ENCODE measurements around the gene JSRP1. TPM values are rescaled to one million over a fixed set of nuclear protein-coding genes. Genes with fewer than 3 reads are reported as not detected.

The JSRP1 gene
- polyA plus RNA-seq, 1 of the 3 experiments (the other 2 are of a cell fraction), result 0.76 TPM

GRCh38 chr19:2243274-2244124 is 12.7 kb downstream of the JSRP1 start (continued):
- TF ChIP-seq, protein P1, sequence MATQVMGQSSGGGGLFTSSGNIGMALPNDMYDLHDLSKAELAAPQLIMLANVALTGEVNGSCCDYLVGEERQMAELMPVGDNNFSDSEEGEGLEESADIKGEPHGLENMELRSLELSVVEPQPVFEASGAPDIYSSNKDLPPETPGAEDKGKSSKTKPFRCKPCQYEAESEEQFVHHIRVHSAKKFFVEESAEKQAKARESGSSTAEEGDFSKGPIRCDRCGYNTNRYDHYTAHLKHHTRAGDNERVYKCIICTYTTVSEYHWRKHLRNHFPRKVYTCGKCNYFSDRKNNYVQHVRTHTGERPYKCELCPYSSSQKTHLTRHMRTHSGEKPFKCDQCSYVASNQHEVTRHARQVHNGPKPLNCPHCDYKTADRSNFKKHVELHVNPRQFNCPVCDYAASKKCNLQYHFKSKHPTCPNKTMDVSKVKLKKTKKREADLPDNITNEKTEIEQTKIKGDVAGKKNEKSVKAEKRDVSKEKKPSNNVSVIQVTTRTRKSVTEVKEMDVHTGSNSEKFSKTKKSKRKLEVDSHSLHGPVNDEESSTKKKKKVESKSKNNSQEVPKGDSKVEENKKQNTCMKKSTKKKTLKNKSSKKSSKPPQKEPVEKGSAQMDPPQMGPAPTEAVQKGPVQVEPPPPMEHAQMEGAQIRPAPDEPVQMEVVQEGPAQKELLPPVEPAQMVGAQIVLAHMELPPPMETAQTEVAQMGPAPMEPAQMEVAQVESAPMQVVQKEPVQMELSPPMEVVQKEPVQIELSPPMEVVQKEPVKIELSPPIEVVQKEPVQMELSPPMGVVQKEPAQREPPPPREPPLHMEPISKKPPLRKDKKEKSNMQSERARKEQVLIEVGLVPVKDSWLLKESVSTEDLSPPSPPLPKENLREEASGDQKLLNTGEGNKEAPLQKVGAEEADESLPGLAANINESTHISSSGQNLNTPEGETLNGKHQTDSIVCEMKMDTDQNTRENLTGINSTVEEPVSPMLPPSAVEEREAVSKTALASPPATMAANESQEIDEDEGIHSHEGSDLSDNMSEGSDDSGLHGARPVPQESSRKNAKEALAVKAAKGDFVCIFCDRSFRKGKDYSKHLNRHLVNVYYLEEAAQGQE (IDR thresholded peaks at IDR 0.05; ENCODE audit: low read depth, low read length), result no peak
- TF ChIP-seq JUND (IDR thresholded peaks at IDR 0.05) (no peak), POLR2AphosphoS5 (IDR thresholded peaks at IDR 0.05; ENCODE audit: low read depth, low read length) (0 out of 2 replicates have a peak, but pooled peaks have one; percentile 10), RCOR1 (IDR thresholded peaks at IDR 0.05; ENCODE audit: low read length) (peak; percentile 84), CHD2 (IDR thresholded peaks at IDR 0.05; ENCODE audit: low read length, partially characterized antibody) (peak; percentile 22), RAD21 (IDR thresholded peaks at IDR 0.05; ENCODE audit: low read length) (peak; percentile 64), TEAD4 (IDR thresholded peaks at IDR 0.05; ENCODE audit: borderline replicate concordance, insufficient read depth) (no peak), SMC3 (IDR thresholded peaks at IDR 0.05; ENCODE audit: low read depth, low read length) (peak; percentile 8; the same call in 1 of the 2 replicates)

DNA sequence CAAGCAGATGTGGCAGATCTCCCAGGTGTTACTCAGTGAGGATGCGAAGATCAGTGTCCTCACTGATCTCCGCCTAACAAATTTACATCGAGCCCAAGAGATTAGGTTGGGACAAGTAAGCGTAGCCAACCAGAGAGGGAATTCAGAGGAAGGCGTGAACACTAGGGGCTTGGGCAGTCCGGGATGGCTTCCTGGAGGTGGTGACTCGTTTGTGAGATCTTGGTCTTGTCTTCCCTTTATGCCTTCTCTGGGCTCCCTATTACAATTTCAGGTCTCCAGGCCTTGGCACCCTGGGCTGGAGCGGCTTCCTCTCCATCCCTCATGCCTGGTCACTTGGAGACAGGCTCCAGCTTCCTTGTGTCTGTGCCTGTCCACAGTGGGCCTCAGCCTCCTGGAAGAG is 13.4 kb downstream of the JSRP1 start:
- H3K79me2 ChIP-seq (ENCODE audit: insufficient read depth), result peaks cover 82% of the 10 kb centered on the region
- WGBS (ENCODE audit: low lambda C conversion rate), result 85% methylated on average over 8 of the region's 8 CpGs
- no peaks in the 10 kb centered on the region for H3K9me2 ChIP-seq
- TF ChIP-seq MEF2A (IDR thresholded peaks at IDR 0.05; ENCODE audit: borderline replicate concordance, low read depth) (no peak), TAF1 (IDR thresholded peaks at IDR 0.05; ENCODE audit: borderline replicate concordance, low read depth, low read length) (no peak), EZH2phosphoT487 (IDR thresholded peaks at IDR 0.05; ENCODE audit: borderline replicate concordance, low read depth) (no peak), NFIC (IDR thresholded peaks at IDR 0.05; ENCODE audit: borderline replicate concordance) (no peak), CHD2 (IDR thresholded peaks at IDR 0.05; ENCODE audit: low read length, partially characterized antibody) (no peak), RFX5 (IDR thresholded peaks at IDR 0.05; ENCODE audit: low read length) (no peak), TEAD4 (IDR thresholded peaks at IDR 0.05; ENCODE audit: borderline replicate concordance, insufficient read depth) (no peak), RAD21 (IDR thresholded peaks at IDR 0.05; ENCODE audit: low read length) (no peak)
- TF ChIP-seq, protein P1 (IDR thresholded peaks at IDR 0.05; ENCODE audit: low read depth, low read length), result no peak
- TF ChIP-seq, protein P2, sequence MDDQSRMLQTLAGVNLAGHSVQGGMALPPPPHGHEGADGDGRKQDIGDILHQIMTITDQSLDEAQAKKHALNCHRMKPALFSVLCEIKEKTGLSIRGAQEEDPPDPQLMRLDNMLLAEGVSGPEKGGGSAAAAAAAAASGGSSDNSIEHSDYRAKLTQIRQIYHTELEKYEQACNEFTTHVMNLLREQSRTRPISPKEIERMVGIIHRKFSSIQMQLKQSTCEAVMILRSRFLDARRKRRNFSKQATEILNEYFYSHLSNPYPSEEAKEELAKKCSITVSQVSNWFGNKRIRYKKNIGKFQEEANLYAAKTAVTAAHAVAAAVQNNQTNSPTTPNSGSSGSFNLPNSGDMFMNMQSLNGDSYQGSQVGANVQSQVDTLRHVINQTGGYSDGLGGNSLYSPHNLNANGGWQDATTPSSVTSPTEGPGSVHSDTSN (IDR thresholded peaks at IDR 0.05), result no peak
- ChIA-PET POLR2A (interaction anchor here (0.8 to 3.3 kb wide), 5 partner anchors 12 to 73 kb away, joined by 3 to 33 read pairs (median 5); partner anchors contain the start of gene JSRP1), CTCF (interaction anchor here (0.6 to 10.4 kb wide), 16 partner anchors 9 to 156 kb away, joined by 3 to 121 read pairs (median 7); partner anchors contain the start of genes AP3D1, JSRP1 and LINGO3)
- peak overlapping the region; percentile 13 to 81; a peak in 3 of 4 replicates for H3K27ac ChIP-seq (ENCODE audit: low read depth in 2 of 2, low read length in 1 of 2)
- H3K9me3 ChIP-seq, result no peaks in the 10 kb centered on the region
- H3F3A ChIP-seq (replicated peaks; ENCODE audit: insufficient read depth), result peaks cover 14% of the 10 kb centered on the region
- no peak overlapping the region for H3K4me2 ChIP-seq
- H3K27me3 ChIP-seq (ENCODE audit: insufficient read depth), result no peaks in the 10 kb centered on the region
- no peak overlapping the region for H3K9ac ChIP-seq
- H3K4me3 ChIP-seq (ENCODE audit: low read depth in 2 of 2, low read length in 1 of 2), result no peak overlapping the region
- peaks cover 83% of the 10 kb centered on the region for H4K20me1 ChIP-seq (ENCODE audit: insufficient read depth)
- DNase-seq, result no peak
- no peak overlapping the region for H2AFZ ChIP-seq (ENCODE audit: low read depth)
- H3K4me1 ChIP-seq (ENCODE audit: control insufficient read depth in 1 of 2, insufficient read depth in 2 of 2, low read depth in 1 of 2, low read length in 1 of 2), result peaks cover 25 to 76% of the 10 kb centered on the region in 2 experiments
- peaks cover 34 to 43% of the 10 kb centered on the region in 2 experiments for H3K36me3 ChIP-seq (replicated peaks in 1 of 2; ENCODE audit: control insufficient read depth in 1 of 2, insufficient read depth in 2 of 2, low read length in 1 of 2)
